HG03175 (cell line): ENCODE results near the gene SPTB.

Experiments
- ATAC-seq: cut with Tn5 transposase; IDR thresholded peaks from one replicate; pipeline ENCODE4 v1.9.1; 2021; ENCODE audit warnings: mild to moderate bottlenecking, moderate library complexity; ENCODE audit not compliant: unreplicated experiment

SPTB gene

DNA sequence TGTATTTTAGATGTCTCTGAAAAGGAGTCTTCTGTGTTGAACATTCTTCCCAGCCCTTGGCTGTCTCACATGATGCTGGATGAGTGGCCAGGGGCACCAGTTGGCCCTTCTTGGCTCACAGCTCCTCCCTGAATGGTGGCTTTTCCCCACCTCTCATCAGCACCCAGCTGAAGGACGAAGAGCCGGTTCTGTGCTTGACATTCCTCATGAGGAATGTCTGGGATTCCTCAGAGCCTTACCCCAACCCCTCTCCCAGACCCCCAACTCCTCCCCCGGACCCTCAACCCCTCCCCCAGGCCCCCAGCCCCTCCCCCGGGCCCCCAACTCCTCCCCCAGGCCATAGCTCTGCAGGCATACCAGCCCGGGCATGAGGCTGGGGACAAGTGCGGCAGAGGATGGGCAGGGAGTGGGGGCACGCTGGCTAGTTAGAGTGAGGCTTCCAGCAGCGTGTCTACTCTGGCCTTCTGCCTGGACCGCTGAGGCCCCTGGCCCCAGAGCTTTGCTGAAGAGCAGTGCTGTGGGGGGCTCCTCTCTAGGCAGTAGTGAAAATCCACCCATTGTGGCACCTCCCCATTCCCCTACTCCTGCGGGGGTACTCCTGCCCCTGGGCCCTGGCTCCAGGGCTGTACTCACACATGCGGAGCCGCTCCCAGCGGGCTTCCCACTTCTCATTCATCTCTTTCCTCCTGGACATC is 111.2 kb downstream of the SPTB start:
- no peak for ATAC-seq

- ATAC-seq = no peak
Observed at GRCh38 chr14:64767215-64767964, 112.3 kb downstream of the SPTB start.

- no peak for ATAC-seq
Observed at GRCh38 chr14:64766430-64767151, 113.1 kb downstream of the SPTB start.

DNA sequence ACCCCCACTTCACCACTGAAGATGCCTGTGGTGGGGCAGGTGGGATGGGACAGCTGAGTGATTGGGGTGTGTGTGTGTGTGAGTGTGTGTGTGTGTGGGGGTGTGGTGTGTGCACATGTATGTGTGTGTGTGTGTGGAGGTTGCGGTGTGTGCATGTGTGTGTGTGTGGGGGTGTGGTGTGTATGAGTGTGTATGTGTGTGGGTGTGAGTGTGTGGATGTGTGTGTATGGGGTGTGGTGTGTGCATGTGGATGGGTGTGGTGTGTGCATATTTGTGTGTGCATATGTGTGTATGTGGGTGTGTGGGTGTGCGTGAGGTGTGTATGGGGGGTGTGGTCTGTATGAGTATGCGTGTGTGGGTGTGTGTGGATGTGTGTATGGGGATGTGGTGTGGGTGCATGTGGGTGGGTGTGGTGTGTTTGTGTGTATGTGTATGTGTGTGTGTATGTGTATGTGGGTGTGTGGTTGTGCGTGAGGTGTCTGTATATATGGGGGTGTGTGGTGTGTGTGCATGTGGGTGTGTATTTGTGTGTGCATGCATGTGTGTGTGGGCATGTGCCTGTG is 113.9 kb downstream of the SPTB start:
- ATAC-seq = no peak

DNA sequence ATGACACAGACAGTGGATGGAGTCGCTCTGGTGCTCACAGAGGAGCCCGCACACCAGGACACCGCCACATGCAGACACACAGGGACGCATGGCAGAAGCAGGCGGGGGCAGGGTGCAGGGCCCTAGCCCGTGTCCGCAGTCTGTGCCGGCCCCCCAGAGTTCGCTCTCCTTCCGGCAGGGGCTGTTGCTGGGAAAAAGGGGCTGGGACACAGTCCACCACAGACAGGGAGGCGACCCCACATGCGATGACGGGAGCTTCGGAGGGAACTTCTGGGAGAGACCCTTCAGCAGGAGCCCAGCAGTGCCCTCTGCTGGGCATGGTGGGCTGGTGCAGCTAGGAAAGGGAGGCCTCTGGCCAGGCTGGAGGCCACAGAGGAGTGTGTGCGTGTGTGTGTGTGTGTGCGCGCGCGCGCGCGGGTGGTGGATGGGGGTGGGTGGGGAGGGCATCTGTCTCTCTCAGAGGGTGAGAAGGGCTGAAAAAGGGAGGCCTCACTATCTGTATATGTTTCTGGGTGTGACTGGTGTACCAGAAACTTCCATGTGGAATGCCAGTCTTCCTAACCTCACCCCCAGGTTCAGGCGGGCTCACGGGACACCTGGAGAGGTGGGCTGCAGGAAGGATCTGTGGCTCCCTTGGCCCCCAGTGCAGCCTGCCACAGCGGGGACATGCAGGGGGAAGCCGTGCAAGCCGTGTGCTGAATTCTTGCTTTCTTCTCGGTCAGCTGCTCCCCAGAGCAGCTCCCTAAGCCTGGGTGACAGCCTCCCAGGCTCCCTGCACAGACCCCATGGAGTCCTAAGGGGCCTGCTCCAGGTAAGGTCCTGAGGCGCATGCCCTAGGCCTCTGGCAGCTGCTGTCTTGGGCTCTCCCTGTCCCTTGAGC is 114.8 kb downstream of the SPTB start:
- peak; percentile 63 for ATAC-seq

DNA sequence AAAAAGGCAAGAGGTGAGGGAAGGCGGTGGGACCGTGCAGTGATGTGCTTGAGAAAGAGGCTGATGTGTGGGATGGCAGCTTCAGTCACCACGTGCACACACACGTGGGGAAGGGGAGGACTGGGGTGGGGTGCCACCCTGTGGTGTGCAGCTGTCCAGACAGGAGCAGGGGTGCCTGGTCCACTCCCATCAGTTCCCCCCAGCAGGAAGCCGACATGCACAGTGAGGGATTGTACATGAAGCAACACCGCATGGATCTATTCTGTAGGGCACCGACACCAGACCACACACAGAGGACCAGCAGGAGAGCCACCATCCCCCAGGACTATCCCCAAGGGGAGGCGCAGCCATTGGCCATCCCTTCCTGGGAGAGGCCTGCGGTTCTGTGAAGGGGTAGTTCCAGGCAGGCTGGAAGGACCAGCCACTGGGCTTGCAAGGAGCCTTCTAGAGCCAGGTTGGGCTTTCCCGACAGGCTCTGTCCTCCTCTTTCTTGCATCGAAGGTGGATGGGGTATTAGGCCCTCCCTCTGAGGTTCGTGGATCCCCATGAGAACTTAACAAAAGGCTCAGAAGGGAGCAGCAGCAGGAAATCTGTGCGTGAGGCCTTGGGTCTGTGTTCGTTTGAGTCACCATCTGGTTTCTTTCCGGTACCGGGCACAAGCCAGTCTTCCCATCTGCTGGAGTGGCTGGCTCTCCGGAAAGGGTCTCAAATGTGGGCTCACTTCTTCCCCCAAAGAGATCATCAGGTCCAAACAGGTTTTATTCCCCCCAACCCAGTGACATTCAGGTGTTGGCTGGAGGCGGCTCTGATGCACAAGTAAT is 115.7 kb downstream of the SPTB start:
- ATAC-seq = no peak

GRCh38 chr14:64763085-64763782 is 116.5 kb downstream of the SPTB start:
- ATAC-seq = no peak

DNA sequence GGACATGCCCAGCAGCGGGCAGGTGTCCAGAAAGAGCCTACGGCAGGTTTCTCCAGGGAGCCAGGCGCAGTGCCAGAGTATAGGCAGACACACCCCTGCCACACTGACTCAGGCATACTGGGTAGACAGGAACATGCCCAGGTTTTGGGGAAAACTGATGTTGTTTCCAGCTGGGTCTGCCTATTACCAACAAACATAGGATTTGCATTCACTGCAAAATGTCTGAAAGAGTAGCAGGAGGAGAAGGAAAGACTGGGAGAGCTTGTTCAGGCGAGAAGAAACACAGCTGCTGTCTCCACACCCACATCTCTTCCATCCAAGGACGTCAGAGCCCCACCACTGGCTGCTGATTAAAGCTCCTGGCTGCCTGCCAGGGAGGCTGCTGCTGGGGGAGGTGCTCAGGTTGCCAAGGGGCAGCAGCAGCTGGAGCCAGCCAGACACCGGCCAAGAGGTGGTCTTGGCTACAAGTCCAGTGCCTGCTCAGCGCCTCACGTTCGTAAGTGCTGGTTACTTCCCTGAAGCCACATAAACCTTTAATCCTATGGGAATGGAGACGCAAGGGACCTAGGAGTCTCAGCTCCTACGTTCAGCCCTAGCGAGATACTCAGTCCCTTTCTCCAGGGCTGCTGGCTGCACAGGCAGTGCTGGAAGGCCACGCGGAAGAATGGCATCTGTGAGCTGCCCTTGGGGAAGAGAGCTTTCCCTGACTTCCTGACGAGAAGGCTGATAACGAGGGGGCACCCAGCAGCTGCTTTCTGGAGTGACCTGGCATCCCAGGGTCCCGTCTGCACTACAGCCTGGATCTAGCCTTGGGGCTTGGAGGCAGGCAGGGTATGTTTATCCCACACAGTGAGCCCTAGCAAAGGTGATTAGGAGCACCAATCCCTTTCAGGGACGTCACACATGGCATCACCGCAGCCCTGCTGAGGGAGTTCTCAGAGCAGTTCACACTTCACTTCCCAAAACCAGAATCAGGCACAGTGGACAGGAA is 117.4 kb downstream of the SPTB start:
- ATAC-seq = no peak

DNA sequence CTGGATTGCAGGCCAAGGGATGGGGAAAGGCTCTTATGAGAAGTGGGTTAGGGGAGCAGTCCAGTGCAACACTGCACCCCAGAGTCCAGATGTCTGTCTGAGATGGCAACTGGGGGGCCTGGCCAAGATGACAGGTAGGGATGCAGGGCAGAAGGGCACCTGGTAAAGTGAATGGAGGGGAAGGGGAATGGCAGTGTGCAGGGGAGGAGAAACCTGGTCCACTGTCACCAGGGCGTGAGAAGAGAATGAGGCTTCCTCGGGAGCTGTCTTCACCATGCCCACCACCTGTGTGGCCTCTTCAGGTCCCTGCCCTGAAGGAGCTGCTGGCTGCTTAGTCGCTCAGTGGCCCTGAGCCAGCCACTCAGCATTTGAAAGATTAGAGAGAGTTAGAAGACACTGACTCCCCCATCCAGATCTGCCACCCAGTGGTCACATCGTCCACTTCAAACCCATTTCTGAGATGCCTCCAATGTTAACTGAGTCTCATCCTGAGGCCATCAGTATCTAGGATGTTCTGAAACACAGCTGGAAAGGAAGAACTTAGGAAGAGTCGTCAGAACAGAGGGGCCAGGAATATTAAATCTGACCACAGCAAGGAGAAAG is 118.2 kb downstream of the SPTB start:
- ATAC-seq = no peak

DNA sequence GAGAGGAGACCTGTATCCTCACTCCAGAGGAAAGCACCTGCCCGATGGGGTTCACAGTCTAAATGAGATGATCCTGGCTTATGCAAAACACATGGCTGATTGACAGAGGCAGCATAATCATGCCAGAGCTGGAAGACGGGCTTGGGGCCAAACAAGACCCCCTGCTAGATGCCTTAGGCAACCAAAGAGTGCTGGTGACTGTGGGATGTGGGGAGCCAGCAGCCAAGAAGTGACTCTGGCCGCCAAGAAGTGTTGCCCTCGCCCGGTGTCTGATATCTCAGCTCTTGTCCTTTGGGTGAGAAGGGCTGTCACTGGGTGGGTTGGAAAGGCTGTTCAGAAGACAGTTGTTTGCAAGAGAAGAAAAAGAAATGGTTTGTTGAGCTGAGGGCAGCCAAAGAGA is 118.8 kb downstream of the SPTB start:
- ATAC-seq = no peak

DNA sequence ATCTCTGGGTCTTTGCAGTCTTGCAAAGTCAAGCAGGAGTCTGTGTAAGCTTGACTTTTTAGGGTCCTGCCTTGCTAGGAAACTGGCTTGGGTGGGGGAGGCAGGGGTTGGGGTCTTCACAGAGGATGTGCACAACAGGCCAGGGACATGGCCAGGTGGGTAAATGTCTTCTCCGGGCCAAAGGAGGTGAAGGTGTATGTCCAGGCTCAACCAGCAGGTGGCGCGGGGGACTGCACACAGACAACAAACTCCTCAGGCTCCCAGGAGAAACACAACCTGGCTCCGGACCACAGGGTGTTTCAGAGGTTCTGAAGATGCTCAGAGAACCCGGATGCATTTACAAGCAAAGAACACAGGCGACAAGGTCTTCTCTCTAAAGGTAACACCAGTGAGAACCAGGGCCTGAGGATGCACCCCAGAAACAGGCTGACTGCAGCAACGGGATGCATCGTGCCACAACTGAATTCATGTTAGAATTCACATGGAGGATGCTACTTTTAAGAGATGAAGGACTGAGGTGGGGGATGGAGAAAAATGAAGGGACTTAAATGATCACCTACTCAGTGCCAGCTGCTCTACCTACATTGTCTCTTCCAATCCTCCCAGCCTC is 119.5 kb downstream of the SPTB start:
- no peak for ATAC-seq

- ATAC-seq = no peak
Observed at GRCh38 chr14:64759555-64759938, 120.2 kb downstream of the SPTB start.

- no peak for ATAC-seq
Observed at GRCh38 chr14:64758691-64759554, 120.8 kb downstream of the SPTB start.

DNA sequence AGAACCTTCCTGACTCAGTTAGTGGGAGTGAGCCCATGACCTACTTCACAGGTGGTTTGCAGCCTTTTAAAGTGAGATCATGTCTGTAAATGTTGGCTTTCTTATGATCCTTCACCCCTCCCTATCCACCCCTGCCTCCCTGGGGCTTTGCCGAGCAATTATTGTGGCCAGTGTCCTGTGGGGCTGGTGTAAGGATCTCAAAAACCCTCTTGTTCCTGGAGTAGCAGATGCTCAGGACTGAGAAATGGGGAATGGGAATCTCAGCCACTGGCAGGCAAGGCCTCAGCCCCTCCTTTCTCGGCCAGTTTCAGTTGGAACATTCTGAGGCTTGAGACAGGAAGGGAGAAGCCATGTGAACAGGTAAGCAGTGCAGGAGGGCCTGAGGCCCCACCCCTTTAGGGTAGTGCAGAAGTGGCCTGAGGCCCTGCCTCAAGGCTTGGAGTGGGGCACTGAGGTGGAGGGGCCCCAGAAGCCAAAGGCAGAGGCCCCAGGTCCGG is 121.6 kb downstream of the SPTB start:
- no peak for ATAC-seq

GRCh38 chr14:64757601-64758000 is 122.1 kb downstream of the SPTB start:
- no peak for ATAC-seq

DNA sequence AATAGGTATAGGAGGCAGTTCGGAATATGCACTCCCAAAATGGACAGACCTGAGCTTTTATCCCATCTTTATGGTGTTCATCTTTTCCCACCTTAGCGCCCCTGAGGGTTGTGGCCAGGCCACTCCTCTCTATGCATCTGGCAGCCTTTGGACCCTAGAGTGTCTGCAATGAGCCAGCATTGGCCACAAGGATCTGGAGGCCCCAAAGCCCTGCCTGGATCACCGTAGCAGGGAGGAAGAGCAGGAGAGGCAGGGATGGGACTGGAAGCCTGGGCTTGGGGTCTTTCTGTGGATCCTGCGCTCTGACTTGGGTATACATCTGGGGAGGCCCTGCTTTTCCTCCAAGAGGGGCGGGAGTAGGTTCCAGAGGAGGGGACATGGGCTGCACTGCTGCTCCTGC is 123.0 kb downstream of the SPTB start:
- no peak for ATAC-seq
